ENCODE measurements around the gene RPS6KA2.

RPS6KA2 gene

GRCh38 chr6:166587631-166588413 is 39.2 kb downstream of the RPS6KA2 start:
- Histone ChIP-seq H3K27me3 (ENCODE audit: insufficient read depth, low read length, poor library complexity) (no peaks in the 10 kb centered on the region), H3K27ac (ENCODE audit: low read length) (no peak overlapping the region), H3K79me2 (ENCODE audit: insufficient read depth, low read length) (no peaks in the 10 kb centered on the region), H3K4me1 (ENCODE audit: insufficient read depth, low read length) (peaks cover 17% of the 10 kb centered on the region), H4K20me1 (ENCODE audit: insufficient read depth, low read length) (no peaks in the 10 kb centered on the region), H3K36me3 (ENCODE audit: insufficient read depth, low read length) (no peaks in the 10 kb centered on the region), H3K9me3 (ENCODE audit: insufficient read depth, low read length, severe bottlenecking) (no peaks in the 10 kb centered on the region), H3K4me2 (ENCODE audit: insufficient read depth, low read length) (no peak overlapping the region), H3K4me3 (ENCODE audit: low read depth in 1 of 2, low read length in 2 of 2) (no peak overlapping the region), H3K9ac (ENCODE audit: low read depth, low read length) (no peak overlapping the region), H2AFZ (ENCODE audit: low read depth, low read length) (no peak overlapping the region)
- ATAC-seq (ENCODE audit: insufficient read depth, low read depth) (no peak), DNase-seq (no peak)
- TF ChIP-seq EZH2 (IDR thresholded peaks at IDR 0.05; ENCODE audit: borderline replicate concordance, low read depth, low read length, severe bottlenecking) (no peak), CTCF (IDR thresholded peaks at IDR 0.05; ENCODE audit: borderline replicate concordance, extremely low read depth, low read length, poor library complexity, severe bottlenecking) (no peak)

- DNase-seq (peak; percentile 20), ATAC-seq (ENCODE audit: insufficient read depth, low read depth) (peak; percentile 82)
- H3K27ac ChIP-seq (ENCODE audit: low read length), result no peak within 1 kb of the TSS
- no peaks in the 10 kb centered on the region for H4K20me1 ChIP-seq (ENCODE audit: insufficient read depth, low read length)
- no peaks in the 10 kb centered on the region for H3K9me3 ChIP-seq (ENCODE audit: insufficient read depth, low read length, severe bottlenecking)
- H2AFZ ChIP-seq (ENCODE audit: low read depth, low read length), result no peak within 1 kb of the TSS
- H3K36me3 ChIP-seq (ENCODE audit: insufficient read depth, low read length), result no peaks in the 10 kb centered on the region
- H3K79me2 ChIP-seq (ENCODE audit: insufficient read depth, low read length), result no peaks in the 10 kb centered on the region
- no peak within 1 kb of the TSS for H3K9ac ChIP-seq (ENCODE audit: low read depth, low read length)
- peaks cover 17% of the 10 kb centered on the region for H3K4me1 ChIP-seq (ENCODE audit: insufficient read depth, low read length)
- no peaks in the 10 kb centered on the region for H3K27me3 ChIP-seq (ENCODE audit: insufficient read depth, low read length, poor library complexity)
- no peak within 1 kb of the TSS for H3K4me3 ChIP-seq (ENCODE audit: low read depth in 1 of 2, low read length in 2 of 2)
- no peak within 1 kb of the TSS for H3K4me2 ChIP-seq (ENCODE audit: insufficient read depth, low read length)
- TF ChIP-seq CTCF (IDR thresholded peaks at IDR 0.05; ENCODE audit: borderline replicate concordance, extremely low read depth, low read length, poor library complexity, severe bottlenecking) (no peak), EZH2 (IDR thresholded peaks at IDR 0.05; ENCODE audit: borderline replicate concordance, low read depth, low read length, severe bottlenecking) (no peak)
These were observed 40.5 kb downstream of the RPS6KA2 start, which contains the start of gene RAMACL for GRCh38 chr6:166586424-166587156. RAMACL (minus strand) TSS chr6:166586678; CDS start chr6:166586477, 201 bp downstream.

- no peak overlapping the region for H3K9ac ChIP-seq (ENCODE audit: low read depth, low read length)
- no peak overlapping the region for H3K4me2 ChIP-seq (ENCODE audit: insufficient read depth, low read length)
- ATAC-seq (ENCODE audit: insufficient read depth, low read depth) (no peak), DNase-seq (no peak)
- no peak overlapping the region for H2AFZ ChIP-seq (ENCODE audit: low read depth, low read length)
- H3K9me3 ChIP-seq (ENCODE audit: insufficient read depth, low read length, severe bottlenecking), result no peaks in the 10 kb centered on the region
- H3K4me1 ChIP-seq (ENCODE audit: insufficient read depth, low read length), result peaks cover 17% of the 10 kb centered on the region
- H3K36me3 ChIP-seq (ENCODE audit: insufficient read depth, low read length), result no peaks in the 10 kb centered on the region
- H4K20me1 ChIP-seq (ENCODE audit: insufficient read depth, low read length), result no peaks in the 10 kb centered on the region
- H3K4me3 ChIP-seq (ENCODE audit: low read depth in 1 of 2, low read length in 2 of 2), result no peak overlapping the region
- no peaks in the 10 kb centered on the region for H3K27me3 ChIP-seq (ENCODE audit: insufficient read depth, low read length, poor library complexity)
- no peak overlapping the region for H3K27ac ChIP-seq (ENCODE audit: low read length)
- TF ChIP-seq EZH2 (IDR thresholded peaks at IDR 0.05; ENCODE audit: borderline replicate concordance, low read depth, low read length, severe bottlenecking) (no peak), CTCF (IDR thresholded peaks at IDR 0.05; ENCODE audit: borderline replicate concordance, extremely low read depth, low read length, poor library complexity, severe bottlenecking) (no peak)
- H3K79me2 ChIP-seq (ENCODE audit: insufficient read depth, low read length), result no peaks in the 10 kb centered on the region
These were observed 42.1 kb downstream of the RPS6KA2 start for GRCh38 chr6:166584853-166585429.
